ENCODE data around the gene CDC25A. TPM values are rescaled to one million over a fixed set of nuclear protein-coding genes. Genes with fewer than 3 reads are reported as not detected.

CDC25A gene
- total RNA-seq, 1 donor, result 9.9 TPM

DNA sequence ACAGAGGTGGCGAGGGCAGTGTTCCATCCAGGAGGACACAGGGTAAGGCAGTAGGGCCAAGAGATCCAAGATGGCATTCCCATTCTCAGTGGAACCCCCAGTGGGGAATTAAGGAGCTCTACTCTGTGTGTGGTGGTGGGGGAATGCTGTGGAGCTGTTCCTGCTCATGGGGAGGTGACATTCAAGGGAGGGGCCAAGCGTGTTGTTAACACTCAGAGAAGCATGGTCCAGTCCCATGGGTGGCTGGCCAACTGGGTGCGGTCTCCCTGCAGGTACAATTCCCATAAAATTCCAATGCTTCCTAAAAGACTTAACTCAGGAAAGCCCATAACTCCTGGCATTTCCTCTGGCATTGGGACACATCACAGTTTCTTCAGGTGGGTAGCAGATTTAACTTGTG is 37.4 kb upstream of the CDC25A start:
- no peak overlapping the region for H3K4me3 ChIP-seq (ENCODE audit: low read depth, low read length)
- TF ChIP-seq, protein P1, sequence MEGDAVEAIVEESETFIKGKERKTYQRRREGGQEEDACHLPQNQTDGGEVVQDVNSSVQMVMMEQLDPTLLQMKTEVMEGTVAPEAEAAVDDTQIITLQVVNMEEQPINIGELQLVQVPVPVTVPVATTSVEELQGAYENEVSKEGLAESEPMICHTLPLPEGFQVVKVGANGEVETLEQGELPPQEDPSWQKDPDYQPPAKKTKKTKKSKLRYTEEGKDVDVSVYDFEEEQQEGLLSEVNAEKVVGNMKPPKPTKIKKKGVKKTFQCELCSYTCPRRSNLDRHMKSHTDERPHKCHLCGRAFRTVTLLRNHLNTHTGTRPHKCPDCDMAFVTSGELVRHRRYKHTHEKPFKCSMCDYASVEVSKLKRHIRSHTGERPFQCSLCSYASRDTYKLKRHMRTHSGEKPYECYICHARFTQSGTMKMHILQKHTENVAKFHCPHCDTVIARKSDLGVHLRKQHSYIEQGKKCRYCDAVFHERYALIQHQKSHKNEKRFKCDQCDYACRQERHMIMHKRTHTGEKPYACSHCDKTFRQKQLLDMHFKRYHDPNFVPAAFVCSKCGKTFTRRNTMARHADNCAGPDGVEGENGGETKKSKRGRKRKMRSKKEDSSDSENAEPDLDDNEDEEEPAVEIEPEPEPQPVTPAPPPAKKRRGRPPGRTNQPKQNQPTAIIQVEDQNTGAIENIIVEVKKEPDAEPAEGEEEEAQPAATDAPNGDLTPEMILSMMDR (IDR thresholded peaks at IDR 0.05; ENCODE audit: insufficient read depth, low read depth, low read length), result no peak
- no peak for DNase-seq (ENCODE audit: low read depth)

- H3K4me3 ChIP-seq (ENCODE audit: low read depth, low read length), result no peak within 1 kb of the TSS
- TF ChIP-seq, protein P1 (IDR thresholded peaks at IDR 0.05; ENCODE audit: insufficient read depth, low read depth, low read length), result no peak
- DNase-seq (ENCODE audit: low read depth), result peak; percentile 78
Observed at GRCh38 chr3:48222616-48223513, 34.6 kb upstream of the CDC25A start, which contains the start of gene CAMP. CAMP (plus strand) TSS chr3:48223495; CDS start chr3:48223512, 17 bp downstream.

- no peak for DNase-seq (ENCODE audit: low read depth)
- TF ChIP-seq, protein P1 (IDR thresholded peaks at IDR 0.05; ENCODE audit: insufficient read depth, low read depth, low read length), result no peak
Observed at GRCh38 chr3:48220746-48221145, 32.5 kb upstream of the CDC25A start.

DNA sequence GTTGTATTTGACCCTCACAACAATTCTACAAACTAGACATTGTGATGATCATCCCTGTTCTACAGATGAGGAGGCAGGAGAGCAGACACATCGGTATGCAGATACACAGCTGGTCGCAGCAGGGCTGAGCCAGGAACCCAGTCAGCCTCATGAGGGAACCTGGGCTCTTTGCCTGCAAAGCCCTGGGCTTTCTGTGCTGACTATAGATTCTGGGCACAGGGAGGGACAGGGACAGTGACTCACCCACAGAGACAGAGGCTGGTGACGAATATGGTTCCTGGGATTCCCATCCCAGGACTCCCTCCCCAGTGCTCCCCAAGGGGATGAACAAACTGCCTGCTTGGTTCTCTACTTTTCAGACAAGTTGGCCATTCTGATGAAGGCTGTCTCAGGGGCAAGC is 31.3 kb upstream of the CDC25A start:
- DNase-seq (ENCODE audit: low read depth), result peak; percentile 64

More at GRCh38 chr3:48220746-48221145, 32.5 kb upstream of the CDC25A start:
- H3K4me3 ChIP-seq (ENCODE audit: low read depth, low read length), result no peak overlapping the region

DNA sequence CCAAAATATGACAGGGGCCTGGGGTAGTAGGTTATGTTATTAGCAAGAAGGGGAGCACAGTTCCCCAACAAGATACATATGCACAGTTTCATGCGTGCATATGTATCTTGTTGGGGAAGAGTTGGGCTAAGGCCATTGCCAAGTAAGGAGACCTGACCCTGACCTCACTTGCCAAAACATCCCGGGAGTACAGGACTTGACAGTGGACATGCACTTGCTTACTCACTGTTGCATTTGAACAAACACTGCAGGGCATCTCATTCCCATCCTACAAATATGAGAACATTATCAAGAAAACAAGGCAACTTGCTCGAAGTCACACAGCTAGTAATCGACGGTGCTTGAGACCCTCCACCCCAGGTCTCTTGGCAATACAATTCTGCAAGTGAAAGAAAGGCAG is 30.3 kb upstream of the CDC25A start:
- TF ChIP-seq, protein P1 (IDR thresholded peaks at IDR 0.05; ENCODE audit: insufficient read depth, low read depth, low read length), result no peak
- H3K4me3 ChIP-seq (ENCODE audit: low read depth, low read length), result no peak overlapping the region
- DNase-seq (ENCODE audit: low read depth), result peak; percentile 41

More for the DNA sequence above, 31.3 kb upstream of the CDC25A start:
- TF ChIP-seq, protein P1 (IDR thresholded peaks at IDR 0.05; ENCODE audit: insufficient read depth, low read depth, low read length), result no peak
- no peak overlapping the region for H3K4me3 ChIP-seq (ENCODE audit: low read depth, low read length)

GRCh38 chr3:48217449-48217848 is 29.2 kb upstream of the CDC25A start:
- TF ChIP-seq, protein P1 (IDR thresholded peaks at IDR 0.05; ENCODE audit: insufficient read depth, low read depth, low read length), result no peak
- no peak for DNase-seq (ENCODE audit: low read depth)
- no peak overlapping the region for H3K4me3 ChIP-seq (ENCODE audit: low read depth, low read length)

All from fibroblast of villous mesenchyme (primary cell).